Stimulated activated CD4-positive, alpha-beta T cell treated with anti-CD3 and anti-CD28 coated beads, Interleukin-2, amount 100 ng/mL, for 48 hours (primary cell): Measurements from ENCODE around the gene MCF2L.
"Not testable (repeated sequence)": the region's sequence is repeated elsewhere in the genome, so short reads cannot be mapped to it uniquely, and the experiment has no call there.

Experiments used
- DNase-seq, 2 donors: peaks; one replicate each; pipeline ENCODE4 v3.0.0-alpha.2; 2020

The MCF2L gene, protein sequence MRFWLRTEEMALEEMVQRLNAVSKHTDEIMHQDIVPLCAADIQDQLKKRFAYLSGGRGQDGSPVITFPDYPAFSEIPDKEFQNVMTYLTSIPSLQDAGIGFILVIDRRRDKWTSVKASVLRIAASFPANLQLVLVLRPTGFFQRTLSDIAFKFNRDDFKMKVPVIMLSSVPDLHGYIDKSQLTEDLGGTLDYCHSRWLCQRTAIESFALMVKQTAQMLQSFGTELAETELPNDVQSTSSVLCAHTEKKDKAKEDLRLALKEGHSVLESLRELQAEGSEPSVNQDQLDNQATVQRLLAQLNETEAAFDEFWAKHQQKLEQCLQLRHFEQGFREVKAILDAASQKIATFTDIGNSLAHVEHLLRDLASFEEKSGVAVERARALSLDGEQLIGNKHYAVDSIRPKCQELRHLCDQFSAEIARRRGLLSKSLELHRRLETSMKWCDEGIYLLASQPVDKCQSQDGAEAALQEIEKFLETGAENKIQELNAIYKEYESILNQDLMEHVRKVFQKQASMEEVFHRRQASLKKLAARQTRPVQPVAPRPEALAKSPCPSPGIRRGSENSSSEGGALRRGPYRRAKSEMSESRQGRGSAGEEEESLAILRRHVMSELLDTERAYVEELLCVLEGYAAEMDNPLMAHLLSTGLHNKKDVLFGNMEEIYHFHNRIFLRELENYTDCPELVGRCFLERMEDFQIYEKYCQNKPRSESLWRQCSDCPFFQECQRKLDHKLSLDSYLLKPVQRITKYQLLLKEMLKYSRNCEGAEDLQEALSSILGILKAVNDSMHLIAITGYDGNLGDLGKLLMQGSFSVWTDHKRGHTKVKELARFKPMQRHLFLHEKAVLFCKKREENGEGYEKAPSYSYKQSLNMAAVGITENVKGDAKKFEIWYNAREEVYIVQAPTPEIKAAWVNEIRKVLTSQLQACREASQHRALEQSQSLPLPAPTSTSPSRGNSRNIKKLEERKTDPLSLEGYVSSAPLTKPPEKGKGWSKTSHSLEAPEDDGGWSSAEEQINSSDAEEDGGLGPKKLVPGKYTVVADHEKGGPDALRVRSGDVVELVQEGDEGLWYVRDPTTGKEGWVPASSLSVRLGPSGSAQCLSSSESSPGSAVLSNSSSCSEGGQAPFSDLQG

DNA sequence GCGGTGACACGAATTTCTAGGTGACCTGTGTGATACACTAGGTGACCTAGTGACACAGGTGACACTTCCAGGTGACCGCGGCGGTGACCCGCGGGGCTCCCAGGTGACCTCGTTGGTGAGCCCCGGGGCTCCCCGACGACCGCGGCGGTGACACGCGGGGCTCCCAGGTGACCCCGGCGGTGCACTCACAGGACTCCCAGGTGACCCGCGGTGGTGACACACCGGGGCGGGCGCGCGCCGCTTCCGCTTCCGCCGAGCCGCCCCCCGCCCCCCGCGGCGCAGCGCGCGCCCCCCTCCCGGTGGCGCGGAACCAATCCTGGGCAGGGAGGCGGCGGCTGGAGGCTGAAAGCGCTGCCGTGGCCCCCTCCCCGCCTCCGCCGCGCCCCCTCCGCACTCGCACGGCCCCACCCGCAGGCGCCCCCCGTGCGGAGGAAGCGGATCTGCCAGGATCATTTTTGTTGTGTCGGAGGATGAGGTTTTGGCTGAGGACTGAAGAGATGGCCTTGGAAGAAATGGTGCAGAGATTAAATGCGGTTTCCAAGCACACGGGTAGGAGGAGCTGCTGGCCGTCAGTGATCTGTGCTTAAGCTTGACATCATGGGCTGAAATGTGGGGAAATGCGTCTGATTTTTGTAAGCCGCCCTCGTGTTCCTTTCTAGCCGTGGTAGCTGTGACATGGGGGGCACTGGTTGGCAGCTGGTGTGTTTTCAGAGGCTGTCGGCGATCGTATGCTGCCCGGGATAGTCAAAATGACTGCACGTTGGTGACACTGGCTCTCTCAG lies at the start of gene MCF2L:
Gene MCF2L, plus strand, starts transcription at position 305 of the 782 bp plus-strand sequence. Its CDS starts 166 bp downstream, at position 471.
- DNase-seq = peak; percentile 11 to 49

DNA sequence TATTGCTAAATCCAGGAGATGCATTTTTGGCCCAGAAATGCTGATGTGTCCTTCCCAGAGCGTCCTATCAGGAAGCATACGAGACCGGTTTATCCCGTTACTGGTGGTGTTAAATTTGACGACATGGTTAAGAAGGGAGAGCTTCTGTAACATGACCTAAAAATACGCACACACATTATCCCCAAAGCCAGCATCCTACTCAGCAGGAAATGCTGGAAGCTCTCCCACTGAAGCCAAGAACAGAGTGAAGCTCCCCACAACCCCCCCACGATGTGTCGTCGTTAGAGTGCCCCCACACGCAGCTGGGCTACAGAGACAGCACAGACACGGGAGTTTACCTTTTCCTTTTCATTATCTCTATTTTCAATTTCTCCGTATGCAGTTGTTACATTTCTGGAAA lies 45.1 kb upstream of the MCF2L start:
- no peak for DNase-seq

DNA sequence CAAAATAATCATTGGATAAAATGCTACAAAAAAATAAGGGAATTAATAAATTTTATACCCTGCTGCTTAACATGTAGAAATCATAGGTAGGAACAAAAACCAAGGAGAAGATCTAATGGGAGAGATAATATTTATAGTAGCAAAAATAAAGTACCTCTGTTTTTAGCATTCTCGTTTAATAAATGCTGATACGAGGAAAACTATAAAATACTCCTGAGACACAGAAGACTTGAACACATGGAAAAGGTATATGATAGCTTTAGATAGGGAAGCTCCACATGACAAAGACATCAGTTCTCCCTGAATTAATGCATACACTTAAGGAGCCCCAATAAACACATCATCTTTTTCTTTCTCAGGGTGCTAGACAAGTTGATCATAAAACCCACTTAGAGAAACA lies 44.6 kb upstream of the MCF2L start:
- DNase-seq = no peak

DNA sequence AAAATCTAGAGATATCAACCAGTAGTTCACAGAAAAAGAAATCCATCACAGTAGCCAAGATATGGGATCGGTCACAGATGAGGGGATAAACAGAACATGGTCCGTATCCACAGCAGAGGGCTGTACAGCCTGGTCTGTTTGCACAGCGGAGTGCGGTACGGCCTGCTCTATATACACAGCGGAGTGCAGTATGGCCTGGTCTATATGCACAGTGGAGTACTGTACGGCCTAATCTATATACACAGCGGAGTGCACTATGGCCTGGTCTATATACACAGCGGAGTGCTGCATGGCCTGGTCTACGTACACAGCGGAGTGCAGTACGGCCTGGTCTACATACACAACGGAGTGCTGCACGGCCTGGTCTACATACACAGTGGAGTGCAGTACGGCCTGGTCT lies 43.0 kb upstream of the MCF2L start:
- DNase-seq = no peak

DNA sequence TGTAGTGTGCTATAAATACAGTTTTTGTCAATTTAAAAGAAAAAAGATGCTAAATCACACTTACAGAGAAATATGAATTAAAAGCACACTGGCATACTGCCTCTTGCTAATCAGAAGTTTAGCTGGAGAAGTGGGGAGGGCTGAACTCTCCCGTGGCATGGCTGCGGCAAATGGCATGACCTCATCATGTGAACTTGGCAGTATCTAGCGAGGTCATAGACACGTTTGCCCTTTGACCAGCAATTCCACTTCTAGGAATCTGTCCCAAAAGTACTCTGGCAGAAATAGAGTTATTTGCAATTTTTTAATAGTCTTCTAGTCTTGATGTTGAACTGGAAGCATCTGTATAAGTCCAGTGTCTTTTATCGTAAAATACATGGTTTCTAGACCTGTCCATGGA lies 42.0 kb upstream of the MCF2L start:
- DNase-seq = no peak

DNA sequence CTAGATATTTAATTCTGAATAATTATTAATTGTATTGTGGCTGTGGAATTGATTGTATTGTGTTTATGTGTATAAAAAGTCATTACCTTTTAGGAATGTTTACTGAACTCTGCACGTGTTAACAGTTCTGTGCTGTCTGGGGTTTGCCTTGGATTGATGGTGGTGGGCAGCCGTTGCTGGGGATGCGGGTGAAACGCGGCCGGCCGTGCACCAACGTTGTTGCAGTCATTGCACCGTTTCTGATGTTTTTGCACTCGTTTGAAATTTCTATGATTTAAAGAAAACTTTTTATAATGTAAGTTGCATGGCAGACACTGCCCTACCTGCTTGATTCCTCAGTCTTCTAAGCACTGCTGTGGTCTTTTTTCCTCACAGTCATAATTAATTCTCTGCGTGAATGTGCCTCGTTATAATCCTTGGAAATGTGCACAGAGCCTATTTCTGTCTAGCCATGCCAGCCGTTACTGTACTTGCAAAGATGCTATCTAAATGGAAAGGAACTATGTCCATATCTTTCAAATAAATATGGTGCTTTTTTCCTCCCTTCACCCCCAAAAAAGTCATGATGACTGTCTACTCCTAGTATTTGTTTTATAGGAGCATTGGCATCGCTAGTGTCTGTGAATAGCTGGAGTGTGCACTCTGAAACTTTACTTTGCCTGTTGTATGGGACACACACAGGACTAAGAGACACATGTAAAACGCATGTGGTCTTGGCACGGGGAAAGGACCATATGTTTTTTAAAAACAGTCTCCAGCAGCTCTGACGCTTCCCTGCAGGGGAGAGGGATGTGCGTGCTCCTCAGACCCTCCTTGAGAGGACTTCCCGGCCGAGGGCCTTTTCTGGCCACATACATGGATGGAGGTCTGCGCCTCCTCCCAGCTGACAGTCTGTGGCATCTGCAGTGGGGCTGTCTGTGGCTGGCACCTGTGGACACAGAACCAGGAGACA lies 40.7 kb upstream of the MCF2L start:
- no peak for DNase-seq

DNA sequence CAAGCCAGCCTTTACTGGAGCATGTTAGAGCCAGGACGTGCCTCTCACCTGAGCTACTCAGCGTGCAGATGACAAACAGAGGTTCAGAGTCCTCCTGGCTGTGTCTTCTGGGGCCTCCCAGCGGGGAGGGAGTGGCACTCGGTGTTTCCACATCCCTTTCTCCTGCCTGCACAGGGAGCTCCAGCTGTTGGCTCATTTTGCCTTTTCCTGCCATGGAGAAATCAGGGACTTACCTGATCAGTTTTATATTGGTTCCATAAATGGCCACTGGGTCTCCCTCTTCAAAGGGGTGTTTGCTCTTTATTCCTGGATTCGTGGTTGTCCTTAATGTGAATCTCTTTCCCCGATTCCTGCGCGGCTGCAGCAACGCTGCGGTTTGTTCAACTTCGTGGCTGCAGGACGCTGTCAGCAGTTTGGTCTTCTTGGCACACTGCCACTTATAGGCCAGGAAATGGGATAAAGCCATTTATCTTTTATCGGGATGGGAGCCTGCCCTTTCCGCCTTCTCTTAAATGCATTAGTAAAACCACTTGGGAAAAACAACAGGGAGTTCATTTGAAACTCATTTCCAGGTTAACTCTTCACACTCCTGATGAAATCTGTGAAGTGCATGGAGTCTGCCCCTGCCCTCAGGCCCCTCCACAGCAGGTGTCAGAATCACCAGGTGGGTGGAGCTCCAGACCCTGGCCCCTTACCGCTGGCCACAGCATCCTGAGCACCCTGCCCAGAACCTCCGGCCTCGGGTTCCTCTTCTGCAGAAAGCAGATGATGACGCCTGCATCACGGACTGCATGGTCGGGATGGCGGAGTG lies 39.8 kb upstream of the MCF2L start:
- DNase-seq = no peak

DNA sequence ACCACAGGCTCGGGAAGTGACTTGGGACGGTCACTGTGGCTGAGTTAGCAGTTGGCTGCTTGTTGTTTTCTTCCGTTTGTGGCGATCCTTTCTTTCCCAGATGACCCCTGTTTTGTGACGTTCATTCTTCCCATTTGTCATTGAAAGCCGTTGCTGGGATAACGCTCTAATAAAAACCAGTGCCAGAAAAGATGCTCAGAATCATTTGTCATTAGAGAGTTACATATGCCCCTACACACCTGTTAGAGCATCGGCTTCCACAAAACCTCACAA lies 39.3 kb upstream of the MCF2L start:
- no peak for DNase-seq

DNA sequence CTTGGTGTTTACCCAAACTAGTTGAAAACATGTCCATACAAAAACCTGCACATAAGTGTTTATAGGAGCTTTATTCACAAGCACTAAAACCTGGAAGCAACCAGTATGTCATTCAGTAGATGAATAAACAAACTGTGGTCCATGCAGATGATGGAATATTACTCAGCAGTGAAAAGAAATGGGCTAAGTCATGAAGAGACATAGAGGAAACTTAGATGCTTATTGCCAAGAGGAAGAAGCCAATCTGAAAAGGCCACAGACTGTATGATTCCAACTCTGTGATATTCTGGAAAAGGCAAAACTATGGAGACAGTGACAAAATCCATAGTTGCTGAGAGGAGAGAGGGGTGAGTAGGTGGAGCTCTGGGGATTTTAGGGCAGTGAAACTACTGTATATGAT lies 38.8 kb upstream of the MCF2L start:
- no peak for DNase-seq

DNA sequence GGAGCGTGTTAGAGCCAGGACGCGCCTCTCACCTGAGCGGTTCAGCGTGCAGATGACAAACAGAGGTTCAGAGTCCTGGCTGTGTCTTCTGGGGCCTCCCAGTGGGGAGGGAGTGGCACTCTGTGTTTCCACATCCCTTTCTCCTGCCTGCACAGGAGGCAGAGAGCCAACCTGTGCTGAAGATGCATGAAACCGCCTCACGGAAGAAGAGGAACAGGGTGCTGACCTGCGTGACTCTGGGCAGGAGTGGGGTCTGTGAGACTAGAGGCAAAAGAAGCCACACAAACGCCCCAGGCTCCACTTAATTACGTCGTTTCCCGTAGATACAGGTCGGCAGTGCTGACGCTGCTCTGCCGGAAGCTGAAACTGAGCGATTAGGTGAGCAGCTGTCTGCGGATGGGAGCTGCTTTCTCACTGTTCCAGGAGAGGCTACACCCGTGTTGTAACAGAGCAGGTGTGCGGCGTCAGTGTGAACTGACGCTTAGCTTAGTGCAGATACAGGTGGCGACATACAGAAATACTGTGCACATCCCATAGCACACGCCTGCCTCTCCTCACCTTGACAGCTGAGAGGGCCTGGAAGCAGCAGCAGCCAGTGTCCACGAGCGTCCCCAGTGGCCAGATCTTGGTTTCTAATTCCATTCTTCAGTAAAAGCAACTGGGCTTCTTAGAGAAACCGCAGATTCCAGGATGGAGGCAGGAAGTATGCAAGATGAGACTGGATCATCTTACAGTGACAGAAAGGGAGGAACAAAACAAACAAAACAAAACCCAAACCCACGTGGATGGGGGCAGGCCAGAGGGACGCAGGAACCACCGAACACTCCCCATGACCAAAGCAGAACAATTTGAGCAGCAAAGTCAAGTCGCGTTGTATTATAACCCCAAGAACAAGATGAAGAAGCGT lies 37.7 kb upstream of the MCF2L start:
- DNase-seq = no peak

DNA sequence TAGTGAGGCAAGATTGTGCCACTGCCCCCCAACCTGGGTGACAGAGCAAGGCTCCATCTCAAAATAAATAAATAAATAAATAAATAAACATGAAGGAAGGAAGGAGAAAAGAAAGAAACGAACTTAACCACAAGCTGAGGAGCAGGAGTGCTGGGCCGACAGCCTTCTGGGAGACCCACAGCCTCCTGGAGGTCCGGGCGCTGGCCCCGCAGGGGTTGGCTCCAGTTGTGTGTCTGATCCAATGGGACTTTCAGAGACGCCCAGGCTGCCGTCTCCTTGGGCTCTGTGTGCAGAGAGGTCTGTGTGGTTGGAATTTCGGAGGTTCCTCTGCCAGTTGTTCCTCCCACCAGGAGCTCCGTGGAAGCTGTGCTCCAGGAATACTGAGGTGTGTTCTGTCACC lies 36.0 kb upstream of the MCF2L start:
- DNase-seq = no peak

DNA sequence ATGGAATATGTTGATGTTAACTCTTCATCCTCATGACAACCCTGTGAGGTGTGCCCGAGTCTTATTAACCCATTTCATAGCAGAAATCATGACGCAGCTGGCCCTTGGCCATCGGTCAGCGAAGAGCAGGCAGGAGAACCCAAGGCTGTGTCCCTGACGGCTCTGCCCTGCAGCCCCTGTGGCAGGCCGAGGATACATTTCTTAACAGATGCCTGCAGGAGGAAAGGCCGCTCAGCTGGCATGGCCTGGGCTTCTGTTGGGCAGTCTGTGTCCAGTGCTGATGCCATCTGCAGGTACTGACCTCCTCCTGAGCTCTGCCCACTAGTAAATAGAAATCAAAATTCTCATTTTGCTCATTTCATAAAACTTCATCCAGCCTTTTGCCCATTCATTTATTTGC lies 35.4 kb upstream of the MCF2L start:
- no peak for DNase-seq

DNA sequence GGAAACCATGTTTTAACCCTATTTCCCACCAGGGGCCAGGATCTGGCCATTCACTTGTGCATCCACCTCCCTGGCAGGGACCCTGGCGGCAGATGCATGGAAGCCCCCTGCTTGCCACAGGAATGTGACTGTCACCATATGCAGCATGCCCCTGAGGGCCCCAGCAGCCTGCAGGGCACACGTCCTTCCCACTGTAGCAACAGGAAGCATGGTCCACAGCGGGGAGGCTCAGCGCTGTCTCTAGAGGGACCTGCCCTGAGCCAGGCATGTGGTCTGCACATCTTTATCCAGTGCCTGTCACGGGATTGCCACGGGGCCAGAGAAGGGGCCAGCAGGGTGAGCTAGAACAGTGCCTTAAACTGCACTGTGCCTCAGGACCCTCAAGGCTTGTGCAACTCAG lies 34.9 kb upstream of the MCF2L start:
- DNase-seq = no peak

DNA sequence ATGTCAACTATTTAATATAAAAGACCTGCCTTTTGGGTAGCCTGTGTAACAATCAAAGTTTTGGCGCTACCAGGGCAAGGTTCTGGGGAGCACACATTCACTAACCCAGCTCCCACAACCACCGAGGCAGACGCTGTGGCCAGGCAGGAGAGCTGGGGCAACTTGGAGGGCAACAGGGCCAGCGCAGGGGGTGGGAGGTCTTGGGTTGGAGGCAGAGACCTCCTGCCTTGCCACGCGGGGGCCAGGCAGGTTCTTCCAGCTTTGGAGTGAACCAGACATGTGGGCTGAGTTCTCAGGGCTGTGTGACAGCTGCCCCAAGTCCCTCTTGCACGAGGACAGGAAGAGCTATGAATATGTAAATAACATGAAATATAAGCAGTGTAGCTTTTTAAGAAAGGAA lies 30.3 kb upstream of the MCF2L start:
- DNase-seq = no peak

DNA sequence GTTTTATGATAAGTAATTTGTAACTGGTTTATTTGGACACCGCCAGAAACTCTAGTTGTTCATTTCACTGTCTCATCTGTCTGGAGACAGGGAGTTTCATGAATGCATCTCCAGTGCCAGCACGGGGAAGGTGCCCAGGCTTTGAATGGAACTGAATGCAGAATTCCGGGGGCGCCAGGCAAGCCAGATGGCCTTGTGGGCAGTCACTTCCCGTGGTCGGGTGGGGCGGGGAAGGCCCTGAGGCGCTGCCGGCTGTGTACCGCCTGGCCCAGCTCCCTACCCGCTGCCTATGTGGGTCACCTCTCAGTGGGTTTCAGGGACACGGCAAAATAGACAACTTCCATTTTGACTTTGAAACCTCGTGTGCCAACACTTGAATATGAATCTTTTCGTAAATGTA lies 28.8 kb upstream of the MCF2L start:
- no peak for DNase-seq

DNA sequence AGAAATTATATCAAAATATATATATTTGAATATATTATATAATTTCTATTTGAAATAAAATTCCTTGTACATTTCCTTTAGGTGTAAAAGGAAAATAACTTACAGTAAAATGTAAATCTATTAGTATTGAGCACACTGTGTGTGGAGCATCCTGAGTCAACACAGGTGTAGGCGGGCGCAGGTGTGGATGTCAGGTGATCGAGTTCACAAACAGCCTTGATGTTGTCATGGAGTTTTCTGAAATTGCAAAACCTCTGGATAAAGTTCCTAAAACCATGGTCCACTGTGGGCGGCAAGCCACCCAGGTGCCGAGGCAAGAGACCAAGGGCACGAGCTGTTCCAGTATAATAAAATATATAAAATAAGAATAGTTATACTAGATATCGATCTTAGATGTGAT lies 27.7 kb upstream of the MCF2L start:
- DNase-seq = no peak

DNA sequence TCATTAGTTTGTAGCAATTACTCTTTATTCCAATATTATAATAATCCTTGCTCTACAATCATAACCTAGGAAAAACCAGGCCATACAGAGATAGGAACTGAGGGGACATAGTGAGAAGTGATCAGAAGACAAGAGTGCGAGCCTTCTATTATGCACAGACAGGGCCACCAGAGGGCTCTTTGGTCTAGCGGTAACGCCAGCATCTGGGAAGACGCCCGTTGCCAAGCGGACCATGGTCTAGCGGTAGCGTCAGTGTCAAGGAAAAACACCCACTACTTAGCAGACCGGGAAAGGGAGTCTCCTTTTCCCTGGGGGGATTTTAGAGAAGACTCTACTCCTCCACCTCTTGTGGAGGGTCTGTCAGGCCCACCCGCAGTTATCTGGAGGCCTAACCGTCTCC lies 27.2 kb upstream of the MCF2L start:
- not testable (repeated sequence) for DNase-seq

DNA sequence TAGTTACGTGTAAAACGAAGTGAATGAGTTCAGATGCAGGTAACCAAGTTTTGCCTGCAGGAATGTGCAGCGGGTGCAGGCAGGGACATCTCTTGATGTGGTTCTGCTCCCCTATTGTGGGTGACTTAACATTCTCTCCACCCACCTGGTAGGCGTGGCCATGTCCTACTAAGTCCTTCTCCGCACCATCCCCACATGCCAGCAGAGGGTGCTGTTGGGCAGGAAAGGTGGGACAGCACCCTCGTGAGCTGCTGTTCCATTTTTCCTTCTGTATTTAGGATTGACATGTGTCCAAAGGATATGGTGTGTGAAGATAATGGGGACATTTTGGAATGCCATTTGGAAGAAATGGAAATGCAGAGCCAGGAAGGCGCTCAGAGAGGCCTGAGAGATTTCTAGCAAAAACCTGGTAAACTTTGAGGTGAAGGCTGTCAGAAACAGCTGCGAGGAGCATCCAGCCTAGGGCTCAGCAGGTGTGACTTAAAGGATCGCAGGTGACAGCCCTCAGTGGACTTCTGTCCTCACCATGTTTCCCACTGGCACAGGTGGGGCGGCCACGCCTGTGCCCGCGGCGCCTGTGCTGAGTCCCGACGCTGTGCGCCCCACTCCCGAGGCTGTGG lies 26.2 kb upstream of the MCF2L start:
- peak; percentile 98 to 99 for DNase-seq
